Gastroesophageal sphincter (tissue), 3 donors: ENCODE measurements around the gene TEX26.
A peak's percentile ranks its signal among the peaks of the same experiment; 100 is the strongest.

Source experiments
- POLR2A ChIP-seq, 2 donors: fragments of 450-650 bp; IDR thresholded peaks; one replicate each; pipeline ENCODE4 v1.6.1; 2017; ENCODE audit warnings: antibody characterized with exemption in 2 of 2, mild to moderate bottlenecking in 2 of 2, moderate library complexity in 1 of 2
- POLR2AphosphoS5 ChIP-seq: sonication (generic); formaldehyde crosslinking; IDR thresholded peaks from one replicate; pipeline ENCODE4 v1.6.1; 2017; ENCODE audit warnings: antibody characterized with exemption
- TF ChIP-seq, protein P1 (sequence below), 4 experiments: fragments of 200-600 bp in 2 of 4; fragments of 450-650 bp in 2 of 4; sonication (generic) in 1 of 4; IDR thresholded peaks; one replicate each; pipeline ENCODE4 v1.5.1; 2017 to 2019; ENCODE audit warnings: antibody characterized with exemption in 4 of 4, mild to moderate bottlenecking in 2 of 4, moderate library complexity in 2 of 4

DNA sequence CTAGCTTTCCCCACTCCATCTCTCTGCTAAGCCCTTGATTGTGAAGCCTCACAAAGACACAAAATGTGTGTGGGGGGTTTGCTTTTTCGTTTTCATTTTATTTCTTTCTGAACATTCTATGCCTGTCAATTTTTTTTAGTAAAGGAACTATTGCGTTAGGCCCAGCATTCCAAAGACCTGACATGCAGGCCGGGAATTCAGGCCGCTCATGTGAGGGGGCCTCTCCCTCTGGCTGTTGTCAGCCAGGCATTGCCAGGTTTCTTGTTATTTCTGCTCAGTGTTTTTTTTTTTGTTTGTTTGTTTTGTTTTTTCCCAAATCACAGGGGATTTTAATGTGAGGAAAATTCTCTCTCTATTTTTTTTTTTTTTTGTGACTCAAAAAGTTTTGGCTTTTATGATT, 36.7 kb upstream of the TEX26 start:
- TF ChIP-seq, protein P1, sequence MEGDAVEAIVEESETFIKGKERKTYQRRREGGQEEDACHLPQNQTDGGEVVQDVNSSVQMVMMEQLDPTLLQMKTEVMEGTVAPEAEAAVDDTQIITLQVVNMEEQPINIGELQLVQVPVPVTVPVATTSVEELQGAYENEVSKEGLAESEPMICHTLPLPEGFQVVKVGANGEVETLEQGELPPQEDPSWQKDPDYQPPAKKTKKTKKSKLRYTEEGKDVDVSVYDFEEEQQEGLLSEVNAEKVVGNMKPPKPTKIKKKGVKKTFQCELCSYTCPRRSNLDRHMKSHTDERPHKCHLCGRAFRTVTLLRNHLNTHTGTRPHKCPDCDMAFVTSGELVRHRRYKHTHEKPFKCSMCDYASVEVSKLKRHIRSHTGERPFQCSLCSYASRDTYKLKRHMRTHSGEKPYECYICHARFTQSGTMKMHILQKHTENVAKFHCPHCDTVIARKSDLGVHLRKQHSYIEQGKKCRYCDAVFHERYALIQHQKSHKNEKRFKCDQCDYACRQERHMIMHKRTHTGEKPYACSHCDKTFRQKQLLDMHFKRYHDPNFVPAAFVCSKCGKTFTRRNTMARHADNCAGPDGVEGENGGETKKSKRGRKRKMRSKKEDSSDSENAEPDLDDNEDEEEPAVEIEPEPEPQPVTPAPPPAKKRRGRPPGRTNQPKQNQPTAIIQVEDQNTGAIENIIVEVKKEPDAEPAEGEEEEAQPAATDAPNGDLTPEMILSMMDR (IDR thresholded peaks at IDR 0.05) = no peak
- TF ChIP-seq POLR2A (IDR thresholded peaks at IDR 0.05) = no peak
- TF ChIP-seq POLR2AphosphoS5 = peak; percentile 79
